HepG2 (cell line): ENCODE results near the gene VWA7. TPM values are rescaled to one million over a fixed set of nuclear protein-coding genes. Genes with fewer than 3 reads are reported as not detected.

ENCODE experiments used
- CEBPG ChIP-seq: IDR thresholded peaks from 2 replicates; pipeline ENCODE4 v1.6.1; 2016
- CHD2 ChIP-seq: IDR thresholded peaks from 2 replicates; pipeline ENCODE4 v1.6.1; 2011; ENCODE audit warnings: low read depth, low read length, improper control_type of control experiment
- E2F5 ChIP-seq: sonication (generic); formaldehyde crosslinking; conservative IDR thresholded peaks from 2 replicates; pipeline ENCODE4 v1.4.0; 2020; ENCODE audit warnings: missing genetic modification reagents
- HMG20A ChIP-seq: IDR thresholded peaks from 2 replicates; pipeline ENCODE4 v1.6.1; 2016; ENCODE audit warnings: borderline replicate concordance
- HMG20B ChIP-seq: conservative IDR thresholded peaks from 2 replicates; pipeline ENCODE4 v1.6.1; 2016; ENCODE audit warnings: missing genetic modification reagents, missing compliant biosample characterization
- KDM1A ChIP-seq: IDR thresholded peaks from 2 replicates; pipeline ENCODE4 v1.6.1; 2016; ENCODE audit warnings: missing compliant biosample characterization
- KDM6A ChIP-seq: IDR thresholded peaks from 2 replicates; pipeline ENCODE4 v1.6.1; 2016; ENCODE audit warnings: low read depth
- KLF15 ChIP-seq: sonication (generic); formaldehyde crosslinking; IDR thresholded peaks from 2 replicates; pipeline ENCODE4 v1.8.1; 2023; ENCODE audit warnings: borderline replicate concordance, mild to moderate bottlenecking, inconsistent platforms, missing genetic modification reagents, mixed read lengths
- KMT2B ChIP-seq: IDR thresholded peaks from 2 replicates; pipeline ENCODE4 v1.6.1; 2016; ENCODE audit warnings: missing genetic modification reagents, missing compliant biosample characterization
- LCORL ChIP-seq, 2 experiments: fragments of 450-650 bp in 1 of 2; sonication (generic) in 1 of 2; formaldehyde crosslinking in 1 of 2; IDR thresholded peaks; 2 replicates each; pipeline versions ENCODE4 v1.5.0 to v1.6.1; 2017 to 2020; ENCODE audit warnings: antibody characterized with exemption in 1 of 2, missing genetic modification reagents in 1 of 2
- NFATC3 ChIP-seq: sonication (generic); formaldehyde crosslinking; IDR thresholded peaks from 2 replicates; pipeline ENCODE4 v1.5.1; 2020; ENCODE audit warnings: mild to moderate bottlenecking, missing genetic modification reagents
- POLR2G ChIP-seq: fragments of 200-400 bp; formaldehyde crosslinking; IDR thresholded peaks from 2 replicates; pipeline ENCODE4 v1.6.1; 2018; ENCODE audit warnings: mild to moderate bottlenecking, low read depth, low read length, moderate library complexity
- PRDM15 ChIP-seq: sonication (generic); formaldehyde crosslinking; IDR thresholded peaks from 2 replicates; pipeline ENCODE4 v1.4.0; 2020; ENCODE audit warnings: missing genetic modification reagents
- RFX1 ChIP-seq: fragments of 450-650 bp; IDR thresholded peaks from 2 replicates; pipeline ENCODE4 v1.6.1; 2017
- SALL2 ChIP-seq: sonication (generic); formaldehyde crosslinking; IDR thresholded peaks from 2 replicates; pipeline ENCODE4 v1.8.1; 2023; ENCODE audit warnings: mild to moderate bottlenecking, missing genetic modification reagents, inconsistent platforms
- SAP130 ChIP-seq: IDR thresholded peaks from 2 replicates; pipeline ENCODE4 v1.6.1; 2016; ENCODE audit warnings: low read depth
- STAG1 ChIP-seq: sonication (generic); formaldehyde crosslinking; IDR thresholded peaks from 2 replicates; pipeline ENCODE4 v1.4.0; 2020; ENCODE audit warnings: missing genetic modification reagents
- TEF ChIP-seq: sonication (generic); formaldehyde crosslinking; IDR thresholded peaks from 2 replicates; pipeline ENCODE4 v1.5.0; 2020; ENCODE audit warnings: missing genetic modification reagents
- UBTF ChIP-seq: sonication (generic); formaldehyde crosslinking; IDR thresholded peaks from 2 replicates; pipeline ENCODE4 v1.4.0; 2020; ENCODE audit warnings: mild to moderate bottlenecking, missing genetic modification reagents
- ZBTB43 ChIP-seq: sonication (generic); formaldehyde crosslinking; conservative IDR thresholded peaks from 2 replicates; pipeline ENCODE4 v1.4.0; 2020; ENCODE audit warnings: missing genetic modification reagents
- ZNF260 ChIP-seq: sonication (generic); formaldehyde crosslinking; IDR thresholded peaks from 2 replicates; pipeline ENCODE4 v1.4.0; 2020; ENCODE audit warnings: missing genetic modification reagents, low read depth, mild to moderate bottlenecking, borderline replicate concordance
- ZNF530 ChIP-seq: sonication (generic); formaldehyde crosslinking; IDR thresholded peaks from 2 replicates; pipeline ENCODE4 v1.5.0; 2020; ENCODE audit warnings: low read depth, mild to moderate bottlenecking, missing genetic modification reagents
- ZNF766 ChIP-seq: sonication (generic); formaldehyde crosslinking; IDR thresholded peaks from 2 replicates; pipeline ENCODE4 v1.5.0; 2020; ENCODE audit warnings: missing genetic modification reagents, borderline replicate concordance
- polyA plus RNA-seq, 8 experiments: library from polyadenylated mRNA; depleted of rRNA in 3 of 8; stranded (reverse) in 7 of 8; unstranded in 1 of 8; fragments of >200 nt; fragmentation: Illumina TruSeq in 4 of 8; extraction: Trizol in 4 of 8; gene quantifications; 2 replicates each; pipeline versions ENCODE4 v1.2.1 to v1.2.3, GENCODE V29; 2011 to 2016; ENCODE audit warnings: low read depth in 4 of 8, missing spikeins in 1 of 8, mixed read lengths in 1 of 8; ENCODE audit not compliant: insufficient read depth in 1 of 8
- total RNA-seq, 5 experiments: library from RNA; depleted of rRNA; stranded (reverse); fragments of >200 nt; fragmentation: Illumina TruSeq; extraction: Trizol; gene quantifications; 2 replicates each; pipeline ENCODE4 v1.2.3, GENCODE V29; 2016; ENCODE audit warnings: low read depth in 1 of 5

VWA7 gene
- total and polyA plus RNA-seq, 2 of the 13 experiments (the other 11 are each of a cell fraction or from before 2014, with no cell fraction given) = 0.86 to 3.3 TPM

GRCh38 chr6:31734821-31735406, 42.2 kb downstream of the VWA7 start (continued):
- 0 out of 2 replicates have a peak, but pooled peaks have one; percentile 21 for TF ChIP-seq TEF (CRISPR knock-in tag)
- TF ChIP-seq LCORL (IDR thresholded peaks at IDR 0.05) = no peak
- 0 out of 2 replicates have a peak, but pooled peaks have one; percentile 13 for TF ChIP-seq LCORL (CRISPR knock-in tag; IDR thresholded peaks at IDR 0.05)
- TF ChIP-seq HMG20B (CRISPR knock-in tag) = no peak
- no peak for TF ChIP-seq HMG20A
- TF ChIP-seq POLR2G = peak; percentile 53; the same call in 1 of the 2 replicates
- no peak for TF ChIP-seq KMT2B (CRISPR knock-in tag)
- no peak for TF ChIP-seq NFATC3
- TF ChIP-seq ZNF260 (CRISPR knock-in tag) = no peak
- no peak for TF ChIP-seq KDM6A
- TF ChIP-seq SAP130 (CRISPR knock-in tag) = peak; percentile 87
- no peak for TF ChIP-seq STAG1 (CRISPR knock-in tag)
- TF ChIP-seq ZBTB43 (CRISPR knock-in tag) = no peak
- TF ChIP-seq E2F5 = no peak
- TF ChIP-seq ZNF530 = no peak
- no peak for TF ChIP-seq KDM1A
- no peak for TF ChIP-seq KLF15 (CRISPR knock-in tag)
- 0 out of 2 replicates have a peak, but pooled peaks have one; percentile 2 for TF ChIP-seq CEBPG (CRISPR knock-in tag)
- no peak for TF ChIP-seq ZNF766 (CRISPR knock-in tag)
- TF ChIP-seq SALL2 (CRISPR knock-in tag) = no peak
- no peak for TF ChIP-seq UBTF
- TF ChIP-seq RFX1 = no peak
- TF ChIP-seq PRDM15 = no peak
- TF ChIP-seq CHD2 = no peak
